Hepatocyte (in vitro differentiated cells): ENCODE measurements around the gene ASAP2. TPM values are rescaled to one million over a fixed set of nuclear protein-coding genes. Genes with fewer than 3 reads are reported as not detected.

ENCODE experiments used
- DNase-seq: peaks from one replicate; pipeline ENCODE4 v3.0.0-alpha.2; 2016; ENCODE audit warnings: low spot score
- H2AFZ ChIP-seq: fragments of 200-600 bp; sonication (generic); 2 replicates; pipeline ENCODE4 v1.6.0; 2016; ENCODE audit warnings: antibody characterized with exemption, mild to moderate bottlenecking
- H3K27ac ChIP-seq: fragments of 200-600 bp; sonication (generic); 2 replicates; pipeline ENCODE4 v1.5.1; 2016; ENCODE audit warnings: mild to moderate bottlenecking
- H3K27me3 ChIP-seq: fragments of 200-600 bp; sonication (generic); 2 replicates; pipeline ENCODE4 v1.6.1; 2016
- H3K36me3 ChIP-seq: fragments of 200-600 bp; sonication (generic); replicated peaks from 2 replicates; pipeline ENCODE4 v1.5.1; 2016; ENCODE audit warnings: low read depth; ENCODE audit not compliant: insufficient read depth
- H3K4me1 ChIP-seq: fragments of 200-600 bp; sonication (generic); 2 replicates; pipeline ENCODE4 v1.5.1; 2016; ENCODE audit warnings: mild to moderate bottlenecking, moderate library complexity; ENCODE audit not compliant: insufficient read depth
- H3K4me2 ChIP-seq: fragments of 200-600 bp; sonication (generic); 2 replicates; pipeline ENCODE4 v1.6.0; 2016
- H3K4me3 ChIP-seq: fragments of 200-600 bp; sonication (generic); 2 replicates; pipeline ENCODE4 v1.5.1; 2016; ENCODE audit warnings: mild to moderate bottlenecking
- H3K79me2 ChIP-seq: fragments of 200-600 bp; sonication (generic); 2 replicates; pipeline ENCODE4 v1.6.0; 2017; ENCODE audit warnings: mild to moderate bottlenecking
- H3K9me2 ChIP-seq: fragments of 200-600 bp; sonication (generic); replicated peaks from 2 replicates; pipeline ENCODE4 v1.6.0; 2017; ENCODE audit warnings: mild to moderate bottlenecking; ENCODE audit not compliant: insufficient read depth
- H3K9me3 ChIP-seq: fragments of 200-600 bp; sonication (generic); 2 replicates; pipeline ENCODE4 v1.5.1; 2016; ENCODE audit warnings: low read depth, mild to moderate bottlenecking
- H4K20me1 ChIP-seq: fragments of 200-600 bp; sonication (generic); 2 replicates; pipeline ENCODE4 v1.6.0; 2016; ENCODE audit warnings: mild to moderate bottlenecking; ENCODE audit not compliant: insufficient read depth, poor library complexity, severe bottlenecking
- CTCF ChIP-seq: fragments of 200-600 bp; sonication (generic); IDR thresholded peaks from 2 replicates; pipeline ENCODE4 v1.5.1; 2016; ENCODE audit warnings: antibody characterized with exemption, mild to moderate bottlenecking; ENCODE audit not compliant: poor library complexity
- EZH2 ChIP-seq: fragments of 200-600 bp; sonication (generic); IDR thresholded peaks from 2 replicates; pipeline ENCODE4 v1.6.1; 2016; ENCODE audit warnings: antibody characterized with exemption, mild to moderate bottlenecking, borderline replicate concordance
- EZH2phosphoT487 ChIP-seq: fragments of 200-600 bp; sonication (generic); IDR thresholded peaks from one replicate; pipeline ENCODE4 v1.6.1; 2018; ENCODE audit warnings: antibody characterized with exemption, mild to moderate bottlenecking, low read depth, moderate library complexity; ENCODE audit not compliant: unreplicated experiment, severe bottlenecking
- WGBS: methylation state at CpG from one replicate; pipeline ENCODE4 v1.1.6; 2016; ENCODE audit warnings: low lambda C conversion rate; ENCODE audit errors: missing lambda C conversion rate; 5-methylcytosine and 5-hydroxymethylcytosine counted together
- polyA plus RNA-seq: library from polyadenylated mRNA; unstranded; fragments of >200 nt; fragmentation: Nextera tagmentation; extraction: Ambion mirVana; gene quantifications from 2 replicates; pipeline ENCODE4 v1.2.1, GENCODE V29; 2016
- total RNA-seq: library from RNA; depleted of rRNA; stranded (reverse); fragments of >200 nt; gene quantifications from 2 replicates; pipeline ENCODE4 v1.2.3, GENCODE V29; 2014

The ASAP2 gene
- total and polyA plus RNA-seq, 2 experiments from 2014 or later: 13.7 to 21.3 TPM

GRCh38 chr2:9236045-9236344 lies 29.4 kb downstream of the ASAP2 start:
- no peaks in the 10 kb centered on the region for H3K9me3 ChIP-seq
- 97% methylated on average over 7 of the region's 7 CpGs for WGBS
- H3K27ac ChIP-seq: peak overlapping the region; percentile 89
- H3K4me3 ChIP-seq: no peak overlapping the region
- H3K36me3 ChIP-seq: no peaks in the 10 kb centered on the region
- H3K9me2 ChIP-seq: no peaks in the 10 kb centered on the region
- no peaks in the 10 kb centered on the region for H4K20me1 ChIP-seq
- TF ChIP-seq EZH2phosphoT487: no peak
- TF ChIP-seq CTCF: no peak
- TF ChIP-seq EZH2: no peak
- no peak overlapping the region for H2AFZ ChIP-seq
- no peak overlapping the region for H3K4me2 ChIP-seq
- DNase-seq: no peak
- H3K4me1 ChIP-seq: peaks cover 37% of the 10 kb centered on the region
- peaks cover 95% of the 10 kb centered on the region for H3K79me2 ChIP-seq
- no peaks in the 10 kb centered on the region for H3K27me3 ChIP-seq

- Histone ChIP-seq H3K4me2 (no peak overlapping the region), H3K36me3 (no peaks in the 10 kb centered on the region), H3K9me3 (no peaks in the 10 kb centered on the region), H2AFZ (no peak overlapping the region), H3K27me3 (no peaks in the 10 kb centered on the region), H3K4me1 (peaks cover 37% of the 10 kb centered on the region), H4K20me1 (no peaks in the 10 kb centered on the region), H3K4me3 (no peak overlapping the region), H3K79me2 (peaks cover 95% of the 10 kb centered on the region), H3K9me2 (no peaks in the 10 kb centered on the region), H3K27ac (no peak overlapping the region)
- DNase-seq: no peak
- 92% methylated on average over 6 of the region's 6 CpGs for WGBS
- no peak for TF ChIP-seq EZH2
- no peak for TF ChIP-seq EZH2phosphoT487
- no peak for TF ChIP-seq CTCF
Observed at GRCh38 chr2:9236867-9237266, 30.3 kb downstream of the ASAP2 start.

GRCh38 chr2:9237831-9238230 lies 31.2 kb downstream of the ASAP2 start:
- Histone ChIP-seq H4K20me1 (no peaks in the 10 kb centered on the region), H3K79me2 (peaks cover 95% of the 10 kb centered on the region), H2AFZ (no peak overlapping the region), H3K9me2 (no peaks in the 10 kb centered on the region), H3K27me3 (no peaks in the 10 kb centered on the region), H3K4me2 (no peak overlapping the region), H3K4me1 (peaks cover 32% of the 10 kb centered on the region), H3K36me3 (no peaks in the 10 kb centered on the region), H3K27ac (no peak overlapping the region), H3K4me3 (no peak overlapping the region), H3K9me3 (no peaks in the 10 kb centered on the region)
- WGBS: 92% methylated on average over 5 of the region's 5 CpGs
- TF ChIP-seq EZH2: no peak
- no peak for TF ChIP-seq CTCF
- no peak for TF ChIP-seq EZH2phosphoT487
- DNase-seq: no peak

- Histone ChIP-seq H3K9me3 (no peaks in the 10 kb centered on the region), H3K4me3 (no peak overlapping the region), H3K27ac (peak overlapping the region; percentile 60), H4K20me1 (peaks cover 2% of the 10 kb centered on the region), H3K9me2 (no peaks in the 10 kb centered on the region), H3K4me1 (peaks cover 29% of the 10 kb centered on the region), H3K36me3 (no peaks in the 10 kb centered on the region), H3K27me3 (no peaks in the 10 kb centered on the region), H2AFZ (no peak overlapping the region), H3K4me2 (peak overlapping the region; percentile 47), H3K79me2 (peaks cover 93% of the 10 kb centered on the region)
- 73% methylated on average over 7 of the region's 7 CpGs for whole genome bisulfite sequencing
- TF ChIP-seq CTCF (no peak), EZH2 (no peak), EZH2phosphoT487 (no peak)
- no peak for DNase-seq
Observed at GRCh38 chr2:9238591-9239326, 32.1 kb downstream of the ASAP2 start.
